ENCODE data around the gene PRMT9. TPM values are rescaled to one million over a fixed set of nuclear protein-coding genes. Genes with fewer than 3 reads are reported as not detected.

The PRMT9 gene
- total RNA-seq, 1 experiment from 2014 or later, result 11.7 TPM

DNA sequence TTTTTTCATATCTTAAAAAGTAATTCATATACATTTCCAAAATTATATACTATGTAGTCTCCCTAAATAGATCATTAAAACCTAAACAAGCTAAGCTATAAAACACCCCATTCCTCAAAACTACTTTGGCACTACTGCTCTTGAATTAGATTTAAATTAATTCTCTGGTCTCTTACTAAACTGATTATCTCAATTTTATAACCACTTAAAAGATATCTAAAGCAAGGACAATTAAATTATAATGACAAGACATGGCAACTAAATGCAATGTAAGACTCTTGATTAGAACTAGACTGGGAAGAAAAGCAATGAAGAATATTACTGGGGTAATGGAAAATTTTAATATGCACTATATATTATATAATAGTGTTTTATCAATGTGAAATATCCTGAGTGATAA, 38.9 kb downstream of the PRMT9 start:
- H3K27me3 ChIP-seq (ENCODE audit: control insufficient read depth, insufficient read depth, low read length), result no peaks in the 10 kb centered on the region
- H3K36me3 ChIP-seq (replicated peaks; ENCODE audit: control insufficient read depth, insufficient read depth, low read length), result no peaks in the 10 kb centered on the region; the same call in 1 of the 2 replicates
- H3K4me3 ChIP-seq (ENCODE audit: insufficient read depth, low read depth, low read length), result no peak overlapping the region
- DNase-seq, result no peak

DNA sequence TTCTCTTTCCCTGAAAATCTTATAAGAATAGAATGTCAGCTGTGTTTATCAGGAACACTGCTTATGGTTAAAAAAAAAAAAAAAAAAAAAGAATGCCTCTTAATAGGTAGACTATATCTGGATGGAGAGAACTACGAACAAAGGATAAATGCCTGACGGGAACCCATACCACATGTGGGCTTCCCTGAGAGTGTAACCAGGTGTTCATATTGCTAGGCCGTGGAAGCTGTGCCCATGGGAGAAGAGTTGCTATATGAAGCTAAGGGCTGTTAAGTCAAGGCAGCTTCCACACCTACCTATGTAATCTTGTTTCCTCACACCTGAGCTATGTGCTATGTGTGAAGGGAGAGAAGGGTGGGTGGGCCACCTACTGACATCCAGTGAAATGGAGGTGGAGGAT, 39.5 kb downstream of the PRMT9 start:
- Histone ChIP-seq H3K4me3 (ENCODE audit: insufficient read depth, low read depth, low read length) (no peak overlapping the region), H3K36me3 (replicated peaks; ENCODE audit: control insufficient read depth, insufficient read depth, low read length) (no peaks in the 10 kb centered on the region; the same call in 1 of the 2 replicates), H3K27me3 (ENCODE audit: control insufficient read depth, insufficient read depth, low read length) (no peaks in the 10 kb centered on the region)
- no peak for DNase-seq

- Histone ChIP-seq H3K27me3 (ENCODE audit: control insufficient read depth, insufficient read depth, low read length) (no peaks in the 10 kb centered on the region), H3K36me3 (replicated peaks; ENCODE audit: control insufficient read depth, insufficient read depth, low read length) (no peaks in the 10 kb centered on the region; the same call in 1 of the 2 replicates), H3K4me3 (ENCODE audit: insufficient read depth, low read depth, low read length) (no peak overlapping the region)
- no peak for DNase-seq
Measured at GRCh38 chr4:147643616-147644015, 40.3 kb downstream of the PRMT9 start.

- H3K36me3 ChIP-seq (replicated peaks; ENCODE audit: control insufficient read depth, insufficient read depth, low read length), result peaks cover 1% of the 10 kb centered on the region; the same call in 1 of the 2 replicates
- DNase-seq, result no peak
- no peak overlapping the region for H3K4me3 ChIP-seq (ENCODE audit: insufficient read depth, low read depth, low read length)
- no peaks in the 10 kb centered on the region for H3K27me3 ChIP-seq (ENCODE audit: control insufficient read depth, insufficient read depth, low read length)
Measured at GRCh38 chr4:147640331-147640730, 43.6 kb downstream of the PRMT9 start.

- peaks cover 2% of the 10 kb centered on the region; the same call in 1 of the 2 replicates for H3K36me3 ChIP-seq (replicated peaks; ENCODE audit: control insufficient read depth, insufficient read depth, low read length)
- no peak for DNase-seq
- H3K27me3 ChIP-seq (ENCODE audit: control insufficient read depth, insufficient read depth, low read length), result no peaks in the 10 kb centered on the region
- no peak overlapping the region for H3K4me3 ChIP-seq (ENCODE audit: insufficient read depth, low read depth, low read length)
Measured at GRCh38 chr4:147639388-147639787, 44.6 kb downstream of the PRMT9 start.

- Histone ChIP-seq H3K4me3 (ENCODE audit: insufficient read depth, low read depth, low read length) (no peak overlapping the region), H3K36me3 (replicated peaks; ENCODE audit: control insufficient read depth, insufficient read depth, low read length) (peaks cover 5% of the 10 kb centered on the region; the same call in 1 of the 2 replicates), H3K27me3 (ENCODE audit: control insufficient read depth, insufficient read depth, low read length) (no peaks in the 10 kb centered on the region)
- DNase-seq, result no peak
Measured at GRCh38 chr4:147638942-147639341, 45.0 kb downstream of the PRMT9 start.

- no peak for DNase-seq
- Histone ChIP-seq H3K36me3 (replicated peaks; ENCODE audit: control insufficient read depth, insufficient read depth, low read length) (peaks cover 8% of the 10 kb centered on the region; the same call in 1 of the 2 replicates), H3K4me3 (ENCODE audit: insufficient read depth, low read depth, low read length) (no peak overlapping the region), H3K27me3 (ENCODE audit: control insufficient read depth, insufficient read depth, low read length) (no peaks in the 10 kb centered on the region)
Measured at GRCh38 chr4:147638365-147638764, 45.6 kb downstream of the PRMT9 start.

GRCh38 chr4:147635348-147635747, 48.6 kb downstream of the PRMT9 start:
- H3K27me3 ChIP-seq (ENCODE audit: control insufficient read depth, insufficient read depth, low read length), result no peaks in the 10 kb centered on the region
- DNase-seq, result no peak
- no peak overlapping the region for H3K4me3 ChIP-seq (ENCODE audit: insufficient read depth, low read depth, low read length)
- peaks cover 13% of the 10 kb centered on the region for H3K36me3 ChIP-seq (replicated peaks; ENCODE audit: control insufficient read depth, insufficient read depth, low read length)

GRCh38 chr4:147633643-147634042, 50.3 kb downstream of the PRMT9 start:
- Histone ChIP-seq H3K4me3 (ENCODE audit: insufficient read depth, low read depth, low read length) (no peak overlapping the region), H3K27me3 (ENCODE audit: control insufficient read depth, insufficient read depth, low read length) (no peaks in the 10 kb centered on the region), H3K36me3 (replicated peaks; ENCODE audit: control insufficient read depth, insufficient read depth, low read length) (peaks cover 14% of the 10 kb centered on the region)
- no peak for DNase-seq

- H3K4me3 ChIP-seq (ENCODE audit: insufficient read depth, low read depth, low read length), result no peak overlapping the region
- H3K36me3 ChIP-seq (replicated peaks; ENCODE audit: control insufficient read depth, insufficient read depth, low read length), result peaks cover 14% of the 10 kb centered on the region
- no peaks in the 10 kb centered on the region for H3K27me3 ChIP-seq (ENCODE audit: control insufficient read depth, insufficient read depth, low read length)
- DNase-seq, result no peak
Measured at GRCh38 chr4:147633113-147633512, 50.9 kb downstream of the PRMT9 start.

GRCh38 chr4:147629783-147630730, 53.9 kb downstream of the PRMT9 start:
- H3K4me3 ChIP-seq (ENCODE audit: insufficient read depth, low read depth, low read length), result no peak overlapping the region
- DNase-seq, result no peak
- H3K36me3 ChIP-seq (replicated peaks; ENCODE audit: control insufficient read depth, insufficient read depth, low read length), result peaks cover 14% of the 10 kb centered on the region
- no peaks in the 10 kb centered on the region for H3K27me3 ChIP-seq (ENCODE audit: control insufficient read depth, insufficient read depth, low read length)

DNA sequence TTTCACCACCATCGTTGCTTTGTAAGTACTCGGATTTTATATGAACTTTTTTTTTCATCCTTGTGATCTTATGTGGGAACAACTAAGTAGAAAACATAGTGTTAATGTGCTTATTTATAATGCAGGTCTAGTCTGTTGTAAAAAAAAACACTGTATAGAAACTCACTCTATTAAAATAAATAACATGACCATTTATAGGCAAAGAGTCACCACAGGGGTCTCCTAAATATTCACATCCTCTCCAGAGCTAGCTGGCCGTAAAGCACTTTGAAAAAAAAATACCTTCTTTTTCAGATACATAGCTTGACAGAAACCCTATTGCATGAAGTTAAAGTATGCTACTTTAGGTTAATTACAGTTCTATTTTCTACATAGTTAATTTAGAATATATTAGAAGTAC, 55.5 kb downstream of the PRMT9 start:
- DNase-seq, result no peak

DNA sequence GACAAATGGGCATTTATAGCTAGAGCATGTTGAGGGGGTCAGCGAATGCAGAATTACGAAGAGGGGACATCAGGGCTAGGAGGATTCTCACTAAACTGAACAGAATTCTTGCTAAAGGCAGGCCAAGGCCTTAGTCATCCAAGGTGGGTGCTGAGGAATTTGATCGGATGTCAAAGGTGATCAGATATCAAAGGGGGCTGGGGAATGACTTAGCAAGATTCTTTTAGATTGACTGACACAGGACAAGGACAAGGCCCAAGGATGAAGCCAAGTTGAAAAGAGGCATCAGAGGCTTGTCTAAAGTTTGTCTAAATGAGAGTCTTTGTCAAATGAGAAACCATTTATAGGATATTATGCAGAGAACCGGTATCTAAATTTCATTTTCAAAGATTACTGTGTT, 57.1 kb downstream of the PRMT9 start:
- no peak overlapping the region for H3K4me3 ChIP-seq (ENCODE audit: insufficient read depth, low read depth, low read length)
- H3K27me3 ChIP-seq (ENCODE audit: control insufficient read depth, insufficient read depth, low read length), result no peaks in the 10 kb centered on the region
- no peak for DNase-seq
- H3K36me3 ChIP-seq (replicated peaks; ENCODE audit: control insufficient read depth, insufficient read depth, low read length), result peaks cover 4% of the 10 kb centered on the region

More for the DNA sequence above, 55.5 kb downstream of the PRMT9 start:
- Histone ChIP-seq H3K27me3 (ENCODE audit: control insufficient read depth, insufficient read depth, low read length) (no peaks in the 10 kb centered on the region), H3K4me3 (ENCODE audit: insufficient read depth, low read depth, low read length) (no peak overlapping the region), H3K36me3 (replicated peaks; ENCODE audit: control insufficient read depth, insufficient read depth, low read length) (peaks cover 9% of the 10 kb centered on the region; the same call in 1 of the 2 replicates)

GRCh38 chr4:147625733-147626132, 58.2 kb downstream of the PRMT9 start:
- H3K27me3 ChIP-seq (ENCODE audit: control insufficient read depth, insufficient read depth, low read length), result no peaks in the 10 kb centered on the region
- H3K36me3 ChIP-seq (replicated peaks; ENCODE audit: control insufficient read depth, insufficient read depth, low read length), result peaks cover 4% of the 10 kb centered on the region
- DNase-seq, result no peak
- H3K4me3 ChIP-seq (ENCODE audit: insufficient read depth, low read depth, low read length), result no peak overlapping the region

DNA sequence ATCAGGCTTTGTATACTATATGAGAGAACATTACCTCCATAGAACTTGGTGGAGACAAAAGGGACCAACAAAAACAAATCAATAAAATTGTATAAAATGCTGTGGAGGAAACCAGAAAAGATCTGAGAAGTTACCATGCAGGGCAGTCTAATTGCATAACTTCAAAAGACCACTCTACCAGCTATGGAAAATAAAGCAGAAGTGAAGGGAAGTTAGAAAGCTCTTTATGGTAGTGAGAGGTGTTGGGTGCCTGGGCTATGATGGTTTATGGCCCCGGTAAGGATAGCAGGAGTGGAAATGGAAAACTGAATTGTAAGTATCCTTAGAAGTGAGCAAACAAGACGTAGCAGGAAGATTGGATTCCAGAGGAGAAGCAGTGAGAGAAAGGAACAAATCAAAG, 63.6 kb downstream of the PRMT9 start:
- Histone ChIP-seq H3K27me3 (ENCODE audit: control insufficient read depth, insufficient read depth, low read length) (no peaks in the 10 kb centered on the region), H3K4me3 (ENCODE audit: insufficient read depth, low read depth, low read length) (no peak overlapping the region), H3K36me3 (replicated peaks; ENCODE audit: control insufficient read depth, insufficient read depth, low read length) (peaks cover 1% of the 10 kb centered on the region)
- no peak for DNase-seq
